MM.1S (cell line): ENCODE measurements around the gene PSG1.
"Not testable (repeated sequence)": the region's sequence is repeated elsewhere in the genome, so short reads cannot be mapped to it uniquely, and the experiment has no call there.

Source experiments
- EZH2 ChIP-seq: fragments of 300-600 bp; sonication (generic); optimal IDR thresholded peaks from 2 replicates; pipeline ENCODE3; 2017; ENCODE audit warnings: low read depth, mild to moderate bottlenecking, antibody characterized with exemption, low read length, mixed read lengths
- EZH2phosphoT487 ChIP-seq: fragments of 300-600 bp; sonication (generic); IDR thresholded peaks from 2 replicates; pipeline ENCODE4 v1.6.1; 2018; ENCODE audit warnings: antibody characterized with exemption, low read length
- TF ChIP-seq, protein P1 (sequence below): fragments of 300-600 bp; sonication (generic); IDR thresholded peaks from 2 replicates; pipeline ENCODE4 v1.5.1; 2016; ENCODE audit warnings: antibody characterized with exemption, low read length, mixed read lengths

DNA sequence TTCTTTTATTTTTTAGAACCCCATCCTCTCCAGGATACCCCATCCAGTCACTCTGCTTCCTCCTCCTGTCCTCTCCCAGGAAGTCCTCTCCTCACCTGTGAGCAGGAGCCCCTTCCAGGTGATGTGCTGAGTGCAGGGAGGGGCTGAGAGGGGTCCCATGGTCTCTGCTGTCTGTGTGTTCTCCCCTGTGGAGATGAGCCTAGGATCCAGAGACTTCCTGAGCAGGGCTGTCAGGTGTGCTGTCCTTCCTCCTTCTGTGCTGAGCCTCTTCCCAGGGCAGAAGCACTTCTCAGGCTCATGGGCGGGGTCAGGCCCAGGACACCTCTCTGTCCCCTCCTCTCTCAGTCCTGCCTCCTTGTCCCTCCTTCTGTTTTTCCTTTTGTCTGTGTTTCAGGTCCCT lies 38.1 kb upstream of the PSG1 start, which contains the start of gene PSG6:
- TF ChIP-seq, protein P1, sequence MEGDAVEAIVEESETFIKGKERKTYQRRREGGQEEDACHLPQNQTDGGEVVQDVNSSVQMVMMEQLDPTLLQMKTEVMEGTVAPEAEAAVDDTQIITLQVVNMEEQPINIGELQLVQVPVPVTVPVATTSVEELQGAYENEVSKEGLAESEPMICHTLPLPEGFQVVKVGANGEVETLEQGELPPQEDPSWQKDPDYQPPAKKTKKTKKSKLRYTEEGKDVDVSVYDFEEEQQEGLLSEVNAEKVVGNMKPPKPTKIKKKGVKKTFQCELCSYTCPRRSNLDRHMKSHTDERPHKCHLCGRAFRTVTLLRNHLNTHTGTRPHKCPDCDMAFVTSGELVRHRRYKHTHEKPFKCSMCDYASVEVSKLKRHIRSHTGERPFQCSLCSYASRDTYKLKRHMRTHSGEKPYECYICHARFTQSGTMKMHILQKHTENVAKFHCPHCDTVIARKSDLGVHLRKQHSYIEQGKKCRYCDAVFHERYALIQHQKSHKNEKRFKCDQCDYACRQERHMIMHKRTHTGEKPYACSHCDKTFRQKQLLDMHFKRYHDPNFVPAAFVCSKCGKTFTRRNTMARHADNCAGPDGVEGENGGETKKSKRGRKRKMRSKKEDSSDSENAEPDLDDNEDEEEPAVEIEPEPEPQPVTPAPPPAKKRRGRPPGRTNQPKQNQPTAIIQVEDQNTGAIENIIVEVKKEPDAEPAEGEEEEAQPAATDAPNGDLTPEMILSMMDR: not testable (repeated sequence)
- not testable (repeated sequence) for TF ChIP-seq EZH2, EZH2phosphoT487
